ENCODE results near the gene PLCG1. TPM values are rescaled to one million over a fixed set of nuclear protein-coding genes. Genes with fewer than 3 reads are reported as not detected.

PLCG1 gene
- total and polyA plus RNA-seq, 2 of the 8 experiments (the other 6 are each of a cell fraction or from before 2014, with no cell fraction given) = 103 to 154 TPM

DNA sequence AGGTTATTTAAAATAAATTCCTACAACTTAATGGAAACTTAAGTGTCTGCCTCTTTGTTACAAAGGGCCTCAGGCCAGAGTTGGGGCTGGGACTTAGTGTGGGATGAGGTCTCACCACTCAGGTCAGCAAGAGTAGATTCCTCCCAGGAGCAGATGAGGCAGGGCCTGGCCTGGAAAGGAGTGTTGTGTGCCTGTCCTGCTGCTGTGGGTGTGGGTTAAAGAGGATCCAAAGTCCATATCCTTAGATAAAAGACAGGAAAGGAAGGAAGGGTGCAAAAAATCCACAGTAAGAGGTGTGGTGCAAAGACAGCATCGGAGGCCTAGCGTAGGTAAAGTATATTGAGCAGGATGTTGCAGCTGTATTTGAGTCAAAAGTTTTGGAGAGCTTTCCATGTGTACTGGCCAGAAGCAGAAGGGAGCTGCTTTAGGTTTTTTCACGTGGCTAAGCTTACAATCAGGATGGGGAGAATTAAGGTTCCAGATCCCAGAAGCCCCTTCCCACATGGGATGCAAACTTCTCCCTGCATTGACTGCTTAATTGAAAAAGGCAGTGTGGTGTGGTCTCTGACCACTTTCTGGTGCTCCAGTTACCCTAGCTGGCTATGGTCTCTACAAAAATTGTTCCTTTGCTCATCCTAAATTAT is 12.8 kb upstream of the PLCG1 start:
- Histone ChIP-seq H3K23me2 (ENCODE audit: low read depth, low read length) (peaks cover 2% of the 10 kb centered on the region), H2BK120ac (replicated peaks; ENCODE audit: low read depth, low read length) (no peak overlapping the region), H3K18ac (ENCODE audit: extremely low read depth, low read length) (no peak overlapping the region), H2BK5ac (ENCODE audit: low read depth, low read length) (no peak overlapping the region), H4K91ac (replicated peaks; ENCODE audit: insufficient read length, low read length) (no peak overlapping the region), H2BK20ac (ENCODE audit: low read length) (no peak overlapping the region), H3K4me1 (replicated peaks in 1 of 4; ENCODE audit: control insufficient read depth in 3 of 4, insufficient read depth in 4 of 4, low read length in 3 of 4) (no peaks in the 10 kb centered on the region), H3K14ac (ENCODE audit: insufficient read length) (no peak overlapping the region), H2BK12ac (ENCODE audit: low read depth, low read length) (no peak overlapping the region), H2AK5ac (ENCODE audit: low read depth, low read length) (no peak overlapping the region), H3K9me3 (ENCODE audit: insufficient read depth in 2 of 2, low read depth in 1 of 2, low read length in 1 of 2) (0 out of 4 replicates have a peak, but pooled peaks cover 0 to 2% of the 10 kb centered on the region in 2 experiments), H3K4ac (replicated peaks; ENCODE audit: insufficient read length, low read depth, low read length) (no peak overlapping the region), H4K5ac (ENCODE audit: insufficient read length, low read depth, low read length) (no peak overlapping the region), H3K9ac (replicated peaks in 1 of 4; ENCODE audit: extremely low read depth in 1 of 4, low read depth in 3 of 4, low read length in 3 of 4) (no peak overlapping the region), H3K4me2 (ENCODE audit: insufficient read depth in 1 of 2, low read depth in 2 of 2, low read length in 2 of 2) (no peak overlapping the region), H3K36me3 (ENCODE audit: control insufficient read depth in 2 of 4, insufficient read depth in 4 of 4, low read length in 3 of 4) (peaks cover 11 to 60% (median 36%) of the 10 kb centered on the region in 4 experiments; a peak in 6 of 8 replicates), H2AFZ (ENCODE audit: low read length) (no peak overlapping the region), H3K23ac (ENCODE audit: insufficient read length) (no peak overlapping the region), H3K79me2 (ENCODE audit: control insufficient read depth in 1 of 2, insufficient read depth in 2 of 2, low read length in 2 of 2) (no peaks in the 10 kb centered on the region), H2BK15ac (ENCODE audit: low read length) (no peak overlapping the region), H4K20me1 (replicated peaks in 1 of 2; ENCODE audit: control insufficient read depth in 1 of 2, insufficient read depth in 2 of 2, low read length in 2 of 2) (no peaks in the 10 kb centered on the region), H3K79me1 (ENCODE audit: low read depth, low read length) (no peaks in the 10 kb centered on the region), H3K27me3 (replicated peaks in 1 of 4; ENCODE audit: control insufficient read depth in 3 of 4, extremely low read depth in 1 of 4, insufficient read depth in 3 of 4, low read length in 3 of 4) (no peaks in the 10 kb centered on the region), H3K27ac (ENCODE audit: low read depth, low read length) (no peak overlapping the region), H4K8ac (ENCODE audit: extremely low read depth, insufficient read depth, low read length) (no peak overlapping the region), H3K56ac (replicated peaks; ENCODE audit: insufficient read length, low read depth, low read length) (no peak overlapping the region), H3K4me3 (ENCODE audit: extremely low read depth in 1 of 4, insufficient read depth in 2 of 4, low read depth in 3 of 4, low read length in 4 of 4) (no peak overlapping the region)
- no peak for TF ChIP-seq POU5F1 (IDR thresholded peaks at IDR 0.05; ENCODE audit: low read depth, low read length)
- no peak for TF ChIP-seq HDAC6 (IDR thresholded peaks at IDR 0.05; ENCODE audit: low read depth, low read length)
- TF ChIP-seq ZNF274 (IDR thresholded peaks at IDR 0.05; ENCODE audit: borderline replicate concordance, extremely low read depth, low read length) = no peak
- no peak for TF ChIP-seq CEBPB (IDR thresholded peaks at IDR 0.05; ENCODE audit: low read depth, low read length)
- TF ChIP-seq HDAC2 (IDR thresholded peaks at IDR 0.05; ENCODE audit: borderline replicate concordance in 1 of 2, low read depth in 2 of 2, low read length in 2 of 2) = no peak
- no peak for TF ChIP-seq CBX8 (IDR thresholded peaks at IDR 0.05; ENCODE audit: borderline replicate concordance, low read depth, low read length)
- TF ChIP-seq, protein P1, sequence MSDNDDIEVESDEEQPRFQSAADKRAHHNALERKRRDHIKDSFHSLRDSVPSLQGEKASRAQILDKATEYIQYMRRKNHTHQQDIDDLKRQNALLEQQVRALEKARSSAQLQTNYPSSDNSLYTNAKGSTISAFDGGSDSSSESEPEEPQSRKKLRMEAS (IDR thresholded peaks at IDR 0.05) = no peak
- no peak for TF ChIP-seq CBX5 (IDR thresholded peaks at IDR 0.05; ENCODE audit: low read depth, low read length)
- no peak for TF ChIP-seq KDM1A (IDR thresholded peaks at IDR 0.05; ENCODE audit: borderline replicate concordance, low read length)
- no peak for TF ChIP-seq YY1 (IDR thresholded peaks at IDR 0.05; ENCODE audit: low read depth, low read length)
- TF ChIP-seq RXRA (IDR thresholded peaks at IDR 0.05; ENCODE audit: insufficient read depth, low read depth, low read length) = no peak
- no peak for TF ChIP-seq MAFK (IDR thresholded peaks at IDR 0.05; ENCODE audit: low read depth, low read length)
- no peak for TF ChIP-seq TEAD4 (IDR thresholded peaks at IDR 0.05; ENCODE audit: low read depth, low read length)
- FAIRE-seq = no peak
- no peak for DNase-seq (ENCODE audit: low read depth in 1 of 2, low spot score in 2 of 2)
- CTCF ChIA-PET (ENCODE audit: partially characterized antibody) = interaction anchor here (0.9 to 3.0 kb wide), 4 partner anchors 10 to 216 kb away, joined by 3 to 10 read pairs (median 4); partner anchors contain the start of gene LPIN3
- POLR2A ChIA-PET (ENCODE audit: partially characterized antibody) = interaction anchor here (1.3 to 2.0 kb wide), 2 partner anchors 13 to 51 kb away, joined by 3 to 6 read pairs; partner anchors contain the start of gene PLCG1
- 89% methylated on average over 3 of the region's 3 CpGs; no CpG with 5 or more reads in 1 of the 2 experiments for WGBS, 2 experiments (ENCODE audit: extremely low coverage in 1 of 2, insufficient coverage in 1 of 2, insufficient read length in 1 of 2, insufficient replicate concordance in 2 of 2, low coverage in 1 of 2, low lambda C conversion rate in 2 of 2, missing lambda C conversion rate in 1 of 2)
